HEK293 (cell line): ENCODE data around the gene BAIAP2.

Experiments
- CTCF ChIA-PET: fragments of 350-600 bp; formaldehyde crosslinking; extraction: SDS; loops from one replicate; lab custom pipeline; 2021; ENCODE audit warnings: antibody characterized with exemption; lab: Yijun Ruan, JAX
- POLR2A ChIA-PET: fragments of 300-600 bp; formaldehyde crosslinking; extraction: SDS; loops from one replicate; lab custom pipeline; 2020; ENCODE audit warnings: antibody characterized with exemption, inconsistent platforms; lab: Yijun Ruan, JAX
- H3K27ac ChIP-seq: fragments of 200-500 bp; sonication (Bioruptor generic); 2 replicates; pipeline ENCODE4 v1.5.1; 2014; ENCODE audit warnings: low read depth, low read length, control low read depth, inconsistent platforms; ENCODE audit errors: extremely low read depth
- H3K36me3 ChIP-seq, 2 experiments: fragments of 200-500 bp in 1 of 2; sonication (Bioruptor generic) in 1 of 2; 1 replicate in 1 of 2; 2 replicates in 1 of 2; pipeline ENCODE4 v1.5.1; 2014 to 2017; ENCODE audit warnings: inconsistent platforms in 2 of 2, low read length in 2 of 2; ENCODE audit not compliant: control insufficient read depth in 2 of 2, insufficient read depth in 1 of 2
- H3K4me1 ChIP-seq: fragments of 200-500 bp; sonication (Bioruptor generic); 2 replicates; pipeline ENCODE4 v1.5.1; 2014; ENCODE audit warnings: mild to moderate bottlenecking, low read length, inconsistent platforms; ENCODE audit not compliant: control insufficient read depth, insufficient read depth
- H3K4me3 ChIP-seq: 2 replicates; pipeline ENCODE4 v1.5.1; 2011; ENCODE audit warnings: low read depth, mild to moderate bottlenecking, control low read depth, low read length, moderate library complexity
- H3K9me3 ChIP-seq: fragments of 200-500 bp; sonication (Bioruptor generic); 2 replicates; pipeline ENCODE4 v1.5.1; 2014; ENCODE audit warnings: low read depth, low read length, inconsistent platforms; ENCODE audit not compliant: control insufficient read depth, insufficient read depth
- EGR2 ChIP-seq: fragments of 450-650 bp; formaldehyde crosslinking; IDR thresholded peaks from 2 replicates; pipeline ENCODE4 v1.5.1; 2016; ENCODE audit warnings: low read depth, missing biosample characterization, missing genetic modification characterization
- GLIS1 ChIP-seq: fragments of 450-650 bp; formaldehyde crosslinking; IDR thresholded peaks from 2 replicates; pipeline ENCODE4 v1.5.1; 2016; ENCODE audit warnings: missing biosample characterization, missing genetic modification characterization
- HOXC10 ChIP-seq: sonication (generic); formaldehyde crosslinking; IDR thresholded peaks from 2 replicates; pipeline ENCODE4 v1.8.1; 2023; ENCODE audit warnings: mild to moderate bottlenecking, missing genetic modification reagents
- KLF1 ChIP-seq: fragments of 450-650 bp; formaldehyde crosslinking; IDR thresholded peaks from 2 replicates; pipeline ENCODE4 v1.5.1; 2016; ENCODE audit warnings: missing biosample characterization, missing genetic modification characterization
- RBAK ChIP-seq: fragments of 450-650 bp; formaldehyde crosslinking; IDR thresholded peaks from 2 replicates; pipeline ENCODE4 v1.5.1; 2016; ENCODE audit warnings: missing biosample characterization, missing genetic modification characterization
- REST ChIP-seq: fragments of 450-650 bp; formaldehyde crosslinking; IDR thresholded peaks from 2 replicates; pipeline ENCODE4 v1.5.1; 2016; ENCODE audit warnings: missing biosample characterization, missing genetic modification characterization
- ZBTB17 ChIP-seq: fragments of 450-650 bp; formaldehyde crosslinking; IDR thresholded peaks from 2 replicates; pipeline ENCODE4 v1.5.1; 2016; ENCODE audit warnings: missing biosample characterization, missing genetic modification characterization
- ZFHX2 ChIP-seq: fragments of 450-650 bp; formaldehyde crosslinking; conservative IDR thresholded peaks from 2 replicates; pipeline ENCODE4 v1.5.1; 2016; ENCODE audit warnings: missing biosample characterization, missing genetic modification characterization
- ZIC2 ChIP-seq: fragments of 450-650 bp; formaldehyde crosslinking; IDR thresholded peaks from 2 replicates; pipeline ENCODE4 v1.5.1; 2016; ENCODE audit warnings: missing biosample characterization, missing genetic modification characterization
- ZNF2 ChIP-seq: fragments of 450-650 bp; formaldehyde crosslinking; IDR thresholded peaks from 2 replicates; pipeline ENCODE4 v1.5.1; 2016; ENCODE audit warnings: missing biosample characterization, missing genetic modification characterization
- ZNF302 ChIP-seq: fragments of 450-650 bp; formaldehyde crosslinking; IDR thresholded peaks from 2 replicates; pipeline ENCODE4 v1.5.1; 2016; ENCODE audit warnings: missing biosample characterization, missing genetic modification characterization, low read depth
- ZNF335 ChIP-seq: fragments of 450-650 bp; formaldehyde crosslinking; conservative IDR thresholded peaks from 2 replicates; pipeline ENCODE4 v1.5.1; 2016; ENCODE audit warnings: missing biosample characterization, missing genetic modification characterization
- ZNF449 ChIP-seq: fragments of 450-650 bp; formaldehyde crosslinking; IDR thresholded peaks from 2 replicates; pipeline ENCODE4 v1.5.1; 2017; ENCODE audit warnings: missing biosample characterization, mild to moderate bottlenecking, missing genetic modification characterization, moderate library complexity
- ZNF501 ChIP-seq: fragments of 450-650 bp; formaldehyde crosslinking; IDR thresholded peaks from 2 replicates; pipeline ENCODE4 v1.5.1; 2016; ENCODE audit warnings: missing biosample characterization, missing genetic modification characterization
- ZSCAN16 ChIP-seq: fragments of 450-650 bp; formaldehyde crosslinking; IDR thresholded peaks from 2 replicates; pipeline ENCODE4 v1.5.1; 2016; ENCODE audit warnings: missing biosample characterization, missing genetic modification characterization
- ZSCAN23 ChIP-seq: fragments of 450-650 bp; formaldehyde crosslinking; IDR thresholded peaks from 2 replicates; pipeline ENCODE4 v1.5.1; 2016; ENCODE audit warnings: missing biosample characterization, missing genetic modification characterization

The BAIAP2 gene

GRCh38 chr17:81020767-81021497, 14.0 kb upstream of the BAIAP2 start:
- ChIA-PET POLR2A (interaction anchor here (0.7 kb wide), 1 partner anchor 13 kb away, joined by 3 read pairs; no protein-coding TSS in a partner anchor), CTCF (interaction anchor here (0.6 to 5.7 kb wide), 8 partner anchors 10 to 176 kb away, joined by 3 to 109 read pairs (median 5); no protein-coding TSS in a partner anchor)
- H3K27ac ChIP-seq: no peak overlapping the region
- H3K4me3 ChIP-seq: no peak overlapping the region
- H3K36me3 ChIP-seq: no peaks in the 10 kb centered on the region
- no peaks in the 10 kb centered on the region for H3K9me3 ChIP-seq
- peak; percentile 84 for TF ChIP-seq KLF1 (tag by site-specific recombination)
- peak; percentile 29; the same call in 1 of the 2 replicates for TF ChIP-seq ZIC2
- no peak for TF ChIP-seq ZNF302
- no peak for TF ChIP-seq ZNF449 (tag by site-specific recombination)
- no peak for TF ChIP-seq ZNF501
- no peaks in the 10 kb centered on the region for H3K4me1 ChIP-seq

GRCh38 chr17:81021531-81022343, 13.2 kb upstream of the BAIAP2 start:
- TF ChIP-seq ZFHX2 (tag by site-specific recombination) (peak; percentile 80), ZNF2 (tag by site-specific recombination) (no peak), ZNF501 (no peak), HOXC10 (no peak), ZIC2 (peak; percentile 60), RBAK (tag by site-specific recombination) (no peak), ZBTB17 (0 out of 2 replicates have a peak, but pooled peaks have one; percentile 24), GLIS1 (tag by site-specific recombination) (peak; percentile 69), ZNF335 (tag by site-specific recombination) (peak; percentile 62), EGR2 (tag by site-specific recombination) (peak; percentile 31; the same call in 1 of the 2 replicates), ZSCAN16 (tag by site-specific recombination) (no peak)
- Histone ChIP-seq H3K27ac (no peak overlapping the region), H3K4me1 (no peaks in the 10 kb centered on the region), H3K4me3 (no peak overlapping the region), H3K9me3 (no peaks in the 10 kb centered on the region), H3K36me3 (no peaks in the 10 kb centered on the region)
- POLR2A ChIA-PET: interaction anchor here (0.7 kb wide), 1 partner anchor 10 kb away, joined by 3 read pairs; no protein-coding TSS in a partner anchor
- CTCF ChIA-PET: interaction anchor here (0.6 to 5.7 kb wide), 8 partner anchors 9 to 250 kb away, joined by 3 to 109 read pairs (median 4); partner anchors contain the start of gene BAIAP2

GRCh38 chr17:81022344-81022676, 12.6 kb upstream of the BAIAP2 start:
- no peaks in the 10 kb centered on the region for H3K36me3 ChIP-seq
- H3K4me3 ChIP-seq: no peak overlapping the region
- ChIA-PET POLR2A (interaction anchor here (0.7 kb wide), 1 partner anchor 10 kb away, joined by 3 read pairs; no protein-coding TSS in a partner anchor), CTCF (interaction anchor here (0.6 to 5.7 kb wide), 8 partner anchors 10 to 250 kb away, joined by 3 to 109 read pairs (median 4); partner anchors contain the start of gene BAIAP2)
- no peak overlapping the region for H3K27ac ChIP-seq
- peak; percentile 76; the same call in 1 of the 2 replicates for TF ChIP-seq REST
- TF ChIP-seq ZSCAN23 (tag by site-specific recombination): no peak
- no peaks in the 10 kb centered on the region for H3K9me3 ChIP-seq
- H3K4me1 ChIP-seq: no peaks in the 10 kb centered on the region
